Keratinocyte (primary cell): Measurements from ENCODE around the gene GOLGA6D. TPM values are rescaled to one million over a fixed set of nuclear protein-coding genes. Genes with fewer than 3 reads are reported as not detected.
"Not testable (repeated sequence)": the region's sequence is repeated elsewhere in the genome, so short reads cannot be mapped to it uniquely, and the experiment has no call there.

Experiments used
- DNase-seq: peaks from one replicate; pipeline ENCODE4 v3.0.0-alpha.2; 2011; ENCODE audit warnings: low read depth, missing footprints, low spot score
- FAIRE-seq: peaks from 2 replicates; lab custom pipeline; 2011; peaks lifted over from hg19 to GRCh38; lab: Jason Lieb, UNC
- H2AFZ ChIP-seq: 2 replicates; pipeline ENCODE4 v1.6.0; 2012; ENCODE audit warnings: low read length, control low read depth, inconsistent platforms; ENCODE audit not compliant: control insufficient read depth
- H3K27ac ChIP-seq: 2 replicates; pipeline ENCODE4 v1.5.1; 2011; ENCODE audit warnings: low read length; ENCODE audit not compliant: control insufficient read depth, insufficient read depth
- H3K27me3 ChIP-seq: 3 replicates; pipeline ENCODE4 v1.6.0; 2011; ENCODE audit warnings: low read length; ENCODE audit not compliant: control insufficient read depth, insufficient read depth; ENCODE audit errors: extremely low read depth
- H3K36me3 ChIP-seq, 2 experiments: 2 replicates in 1 of 2; 3 replicates in 1 of 2; pipeline ENCODE4 v1.5.1; 2011; ENCODE audit warnings: low read length in 2 of 2, mild to moderate bottlenecking in 1 of 2; ENCODE audit not compliant: control insufficient read depth in 2 of 2, insufficient read depth in 2 of 2; ENCODE audit errors: extremely low read depth in 1 of 2
- H3K4me1 ChIP-seq: 3 replicates; pipeline ENCODE4 v1.5.1; 2011; ENCODE audit warnings: low read length; ENCODE audit not compliant: control insufficient read depth, insufficient read depth; ENCODE audit errors: extremely low read depth
- H3K4me2 ChIP-seq: 3 replicates; pipeline ENCODE4 v1.6.0; 2011; ENCODE audit warnings: low read depth, low read length; ENCODE audit not compliant: control insufficient read depth, insufficient read depth; ENCODE audit errors: extremely low read depth
- H3K4me3 ChIP-seq, 3 experiments: fragments of 200-600 bp in 1 of 3; sonication (generic) in 1 of 3; 2 replicates in 2 of 3; 3 replicates in 1 of 3; pipeline ENCODE4 v1.5.1; 2011 to 2016; ENCODE audit warnings: low read length in 3 of 3, mild to moderate bottlenecking in 3 of 3, control low read depth in 2 of 3, inconsistent platforms in 1 of 3, low read depth in 1 of 3, mixed read lengths in 1 of 3, mixed run types in 1 of 3, moderate library complexity in 1 of 3; ENCODE audit not compliant: control insufficient read depth in 2 of 3, insufficient read depth in 2 of 3; ENCODE audit errors: extremely low read depth in 1 of 3
- H3K79me2 ChIP-seq: 2 replicates; pipeline ENCODE4 v1.6.0; 2012; ENCODE audit warnings: low read length; ENCODE audit not compliant: control insufficient read depth, insufficient read depth
- H3K9ac ChIP-seq: 3 replicates; pipeline ENCODE4 v1.6.0; 2011; ENCODE audit warnings: low read length; ENCODE audit not compliant: control insufficient read depth, insufficient read depth; ENCODE audit errors: extremely low read depth
- H3K9me1 ChIP-seq: 3 replicates; pipeline ENCODE4 v1.6.0; 2011; ENCODE audit warnings: low read length; ENCODE audit not compliant: control insufficient read depth, insufficient read depth; ENCODE audit errors: extremely low read depth
- H3K9me3 ChIP-seq: 2 replicates; pipeline ENCODE4 v1.5.1; 2012; ENCODE audit warnings: low read depth, low read length; ENCODE audit not compliant: control insufficient read depth
- H4K20me1 ChIP-seq: 3 replicates; pipeline ENCODE4 v1.6.0; 2011; ENCODE audit warnings: low read length; ENCODE audit not compliant: control insufficient read depth, insufficient read depth; ENCODE audit errors: extremely low read depth
- EZH2 ChIP-seq: IDR thresholded peaks from one replicate; pipeline ENCODE4 v1.6.1; 2012; ENCODE audit warnings: inconsistent platforms, mild to moderate bottlenecking, low read length, moderate library complexity
- dilution Hi-C: fragments of 300-500 bp; cut with MboI; formaldehyde crosslinking; loops from one replicate; pipeline ENCODE4 v1.7.0; 2020; ENCODE audit warnings: low sequenced_read_pairs; ENCODE audit not compliant: extremely low pct_ligation_motif_present
- polyA minus RNA-seq, 3 experiments: library from RNA; depleted of rRNA, polyadenylated mRNA; stranded (reverse); fragments of >200 nt; gene quantifications; 1 replicate in 1 of 3; 2 replicates in 1 of 3; 3 replicates in 1 of 3; pipeline ENCODE4 v1.2.3, GENCODE V29; 2011
- polyA plus RNA-seq, 5 experiments: library from polyadenylated mRNA; depleted of rRNA in 3 of 5; stranded (reverse) in 3 of 5; stranded (forward) in 1 of 5; unstranded in 1 of 5; fragments of >200 nt; gene quantifications; 1 replicate in 1 of 5; 2 replicates in 3 of 5; 3 replicates in 1 of 5; pipeline versions ENCODE4 v1.2.1 to v1.2.3, GENCODE V29; 2011 to 2012; ENCODE audit warnings: missing spikeins in 2 of 5, low read depth in 1 of 5, low replicate concordance in 1 of 5
- TF ChIP-seq, protein P1 (sequence below), 3 experiments: IDR thresholded peaks in 1 of 3; conservative IDR thresholded peaks in 1 of 3; optimal IDR thresholded peaks in 1 of 3; 2 replicates in 2 of 3; 3 replicates in 1 of 3; pipeline versions ENCODE3 to v1.5.1; 2011; ENCODE audit warnings: low read length in 3 of 3, mild to moderate bottlenecking in 3 of 3, moderate library complexity in 2 of 3, control low read depth in 1 of 3, inconsistent platforms in 1 of 3; ENCODE audit not compliant: insufficient read depth in 2 of 3; ENCODE audit errors: extremely low read depth in 1 of 3

GOLGA6D gene
- polyA plus RNA-seq (0.03 TPM in 1 of 3 replicates, not detected in the others), polyA minus RNA-seq (not detected in 3 replicates)
- 0.32 TPM for polyA plus RNA-seq (2011; ENCODE audit: low read depth)
- not detected in 2 replicates for polyA plus RNA-seq (2011; cell fraction: cytosol; rRNA removed)
- polyA plus RNA-seq (2011; cell fraction: nucleus; rRNA removed), result not detected in 2 replicates
- 0.06 TPM in 1 of 2 replicates, not detected in the other for polyA plus RNA-seq (2012; ENCODE audit: low replicate concordance)
- not detected for polyA minus RNA-seq (2011; cell fraction: cytosol; rRNA and poly(A)+ RNA removed)
- not detected in 2 replicates for polyA minus RNA-seq (2011; cell fraction: nucleus; rRNA and poly(A)+ RNA removed)

GRCh38 chr15:75282572-75282971 is at the start of gene GOLGA6D:
GOLGA6D (plus strand) TSS chr15:75282835; CDS start chr15:75282876, 41 bp downstream.
- H3K9me1 ChIP-seq, H3K9me3 ChIP-seq, H3K9ac ChIP-seq, H3K4me3 ChIP-seq, H3K27ac ChIP-seq, H3K79me2 ChIP-seq, H3K4me2 ChIP-seq, dilution Hi-C loops, H3K4me1 ChIP-seq, FAIRE-seq, DNase-seq, H3K27me3 ChIP-seq, H4K20me1 ChIP-seq, H3K36me3 ChIP-seq, H2AFZ ChIP-seq: not testable (repeated sequence)

- H2AFZ ChIP-seq, result no peak overlapping the region
- no peak for TF ChIP-seq EZH2
- TF ChIP-seq, protein P1, sequence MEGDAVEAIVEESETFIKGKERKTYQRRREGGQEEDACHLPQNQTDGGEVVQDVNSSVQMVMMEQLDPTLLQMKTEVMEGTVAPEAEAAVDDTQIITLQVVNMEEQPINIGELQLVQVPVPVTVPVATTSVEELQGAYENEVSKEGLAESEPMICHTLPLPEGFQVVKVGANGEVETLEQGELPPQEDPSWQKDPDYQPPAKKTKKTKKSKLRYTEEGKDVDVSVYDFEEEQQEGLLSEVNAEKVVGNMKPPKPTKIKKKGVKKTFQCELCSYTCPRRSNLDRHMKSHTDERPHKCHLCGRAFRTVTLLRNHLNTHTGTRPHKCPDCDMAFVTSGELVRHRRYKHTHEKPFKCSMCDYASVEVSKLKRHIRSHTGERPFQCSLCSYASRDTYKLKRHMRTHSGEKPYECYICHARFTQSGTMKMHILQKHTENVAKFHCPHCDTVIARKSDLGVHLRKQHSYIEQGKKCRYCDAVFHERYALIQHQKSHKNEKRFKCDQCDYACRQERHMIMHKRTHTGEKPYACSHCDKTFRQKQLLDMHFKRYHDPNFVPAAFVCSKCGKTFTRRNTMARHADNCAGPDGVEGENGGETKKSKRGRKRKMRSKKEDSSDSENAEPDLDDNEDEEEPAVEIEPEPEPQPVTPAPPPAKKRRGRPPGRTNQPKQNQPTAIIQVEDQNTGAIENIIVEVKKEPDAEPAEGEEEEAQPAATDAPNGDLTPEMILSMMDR (optimal IDR thresholded peaks at IDR 0.05 in 1 of 3, IDR thresholded peaks at IDR 0.05 in 1 of 3, conservative IDR thresholded peaks at IDR 0.05 in 1 of 3; ENCODE audit: extremely low read depth in 1 of 3, insufficient read depth in 2 of 3, low read length in 3 of 3), result no peak
- FAIRE-seq (no peak), DNase-seq (no peak)
- no peaks in the 10 kb centered on the region for H3K4me1 ChIP-seq
- no peaks in the 10 kb centered on the region for H3K9me1 ChIP-seq
- dilution Hi-C loops, result no loop called here
- H3K27me3 ChIP-seq, result peaks cover 44% of the 10 kb centered on the region
- H3K9me3 ChIP-seq, result no peaks in the 10 kb centered on the region
- no peak overlapping the region for H3K9ac ChIP-seq
- no peak overlapping the region for H3K4me2 ChIP-seq
- H4K20me1 ChIP-seq, result no peaks in the 10 kb centered on the region
- H3K4me3 ChIP-seq, result no peak overlapping the region
- H3K36me3 ChIP-seq, result no peaks in the 10 kb centered on the region
- H3K79me2 ChIP-seq, result no peaks in the 10 kb centered on the region
- H3K27ac ChIP-seq, result no peak overlapping the region
These were observed 49.0 kb upstream of the GOLGA6D start for GRCh38 chr15:75233504-75234190.
